ENCODE measurements around the gene ELMO1.

The ELMO1 gene

GRCh38 chr7:37352251-37352880 is 96.3 kb downstream of the ELMO1 start:
- no peak for DNase-seq (ENCODE audit: low read depth in 2 of 3, low spot score in 2 of 3)

GRCh38 chr7:37351716-37352115 is 96.9 kb downstream of the ELMO1 start:
- DNase-seq (ENCODE audit: low read depth in 2 of 3, low spot score in 2 of 3) = no peak

GRCh38 chr7:37349979-37350590 is 98.6 kb downstream of the ELMO1 start:
- no peak for DNase-seq (ENCODE audit: low read depth in 2 of 3, low spot score in 2 of 3)

- no peak for DNase-seq (ENCODE audit: low read depth in 2 of 3, low spot score in 2 of 3)
Measured at GRCh38 chr7:37348982-37349381, 99.7 kb downstream of the ELMO1 start.

GRCh38 chr7:37346761-37347160 is 101.9 kb downstream of the ELMO1 start:
- DNase-seq (ENCODE audit: low read depth in 2 of 3, low spot score in 2 of 3) = no peak

- DNase-seq (ENCODE audit: low read depth in 2 of 3, low spot score in 2 of 3) = no peak
Measured at GRCh38 chr7:37344886-37345579, 103.6 kb downstream of the ELMO1 start.

- DNase-seq (ENCODE audit: low read depth in 2 of 3, low spot score in 2 of 3) = no peak
Measured at GRCh38 chr7:37342688-37343471, 105.8 kb downstream of the ELMO1 start.

GRCh38 chr7:37342176-37342687 is 106.4 kb downstream of the ELMO1 start:
- DNase-seq (ENCODE audit: low read depth in 2 of 3, low spot score in 2 of 3) = no peak

- DNase-seq (ENCODE audit: low read depth in 2 of 3, low spot score in 2 of 3) = no peak
Measured at GRCh38 chr7:37341033-37341630, 107.5 kb downstream of the ELMO1 start.

GRCh38 chr7:37338966-37339365 is 109.7 kb downstream of the ELMO1 start:
- DNase-seq (ENCODE audit: low read depth in 2 of 3, low spot score in 2 of 3) = no peak

- DNase-seq (ENCODE audit: low read depth in 2 of 3, low spot score in 2 of 3) = no peak
Measured at GRCh38 chr7:37337522-37337921, 111.1 kb downstream of the ELMO1 start.

GRCh38 chr7:37336259-37336658 is 112.4 kb downstream of the ELMO1 start:
- no peak for DNase-seq (ENCODE audit: low read depth in 2 of 3, low spot score in 2 of 3)

GRCh38 chr7:37333075-37333474 is 115.6 kb downstream of the ELMO1 start:
- DNase-seq (ENCODE audit: low read depth in 2 of 3, low spot score in 2 of 3) = no peak

- DNase-seq (ENCODE audit: low read depth in 2 of 3, low spot score in 2 of 3) = no peak
Measured at GRCh38 chr7:37332243-37333016, 116.2 kb downstream of the ELMO1 start.

GRCh38 chr7:37330775-37331174 is 117.9 kb downstream of the ELMO1 start:
- no peak for DNase-seq (ENCODE audit: low read depth in 2 of 3, low spot score in 2 of 3)

- DNase-seq (ENCODE audit: low read depth in 2 of 3, low spot score in 2 of 3) = no peak
Measured at GRCh38 chr7:37329940-37330339, 118.7 kb downstream of the ELMO1 start.

GRCh38 chr7:37327288-37327687 is 121.4 kb downstream of the ELMO1 start:
- DNase-seq (ENCODE audit: low read depth in 2 of 3, low spot score in 2 of 3) = no peak

GRCh38 chr7:37323966-37324365 is 124.7 kb downstream of the ELMO1 start:
- no peak for DNase-seq (ENCODE audit: low read depth in 2 of 3, low spot score in 2 of 3)

GRCh38 chr7:37322831-37323230 is 125.8 kb downstream of the ELMO1 start:
- DNase-seq (ENCODE audit: low read depth in 2 of 3, low spot score in 2 of 3) = no peak

GRCh38 chr7:37320848-37321468 is 127.7 kb downstream of the ELMO1 start:
- no peak for DNase-seq (ENCODE audit: low read depth in 2 of 3, low spot score in 2 of 3)

Data from activated CD8-positive, alpha-beta memory T cell treated with anti-CD3 and anti-CD28 coated beads for 48 hours (primary cell).